Neural progenitor cell (in vitro differentiated cells): Measurements from ENCODE around the gene ZC3H13.

Experiments used
- CTCF ChIP-seq: fragments of 200-600 bp; sonication (generic); IDR thresholded peaks from 2 replicates; pipeline ENCODE4 v1.5.1; 2017; ENCODE audit warnings: antibody characterized with exemption, mild to moderate bottlenecking
- EZH2 ChIP-seq: fragments of 200-600 bp; sonication (generic); IDR thresholded peaks from 2 replicates; pipeline ENCODE4 v1.6.1; 2017; ENCODE audit warnings: antibody characterized with exemption, mild to moderate bottlenecking, moderate library complexity

GRCh38 chr13:45954836-45955800, 97.4 kb downstream of the ZC3H13 start:
- TF ChIP-seq CTCF (no peak), EZH2 (no peak)
